HG02943 (cell line): ENCODE results near the gene CBFA2T2.

Experiments
- ATAC-seq: cut with Tn5 transposase; IDR thresholded peaks from one replicate; pipeline ENCODE4 v1.9.1; 2021; ENCODE audit warnings: mild to moderate bottlenecking, low read depth, moderate library complexity; ENCODE audit not compliant: unreplicated experiment

The CBFA2T2 gene

DNA sequence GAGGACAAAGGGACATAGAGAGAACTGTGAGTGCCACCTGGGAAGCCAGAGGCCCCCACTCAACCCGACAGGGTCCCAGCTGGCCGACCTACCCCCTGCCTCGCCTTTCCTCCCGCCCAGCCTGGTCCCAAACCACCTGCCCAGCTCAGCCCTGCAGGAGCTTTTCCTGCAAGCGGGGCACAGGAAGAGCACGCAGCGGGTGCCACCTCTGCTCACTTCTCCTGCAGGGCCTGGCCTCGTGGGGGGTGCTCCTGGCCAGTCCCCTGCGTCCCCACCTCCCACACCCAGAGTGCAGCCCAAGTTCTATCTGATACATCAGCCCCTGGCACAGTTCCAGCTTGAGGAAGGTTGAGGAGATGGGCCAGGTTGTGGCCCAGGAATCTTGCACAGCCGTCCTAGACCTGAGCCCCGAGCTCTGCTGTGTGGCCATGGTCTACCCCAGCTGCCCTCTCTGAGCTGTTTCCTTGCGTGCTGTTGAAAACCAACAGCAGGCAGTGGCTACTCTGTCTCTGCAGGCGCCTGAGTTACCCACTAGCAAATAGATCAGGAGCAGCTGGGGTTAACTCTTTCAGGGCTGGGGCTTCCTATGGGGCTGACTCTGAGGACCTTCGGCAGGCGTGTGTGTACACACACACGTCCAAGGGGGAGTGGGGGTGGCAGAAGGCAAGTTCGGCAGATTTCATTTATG is 182.7 kb downstream of the CBFA2T2 start:
- no peak for ATAC-seq

DNA sequence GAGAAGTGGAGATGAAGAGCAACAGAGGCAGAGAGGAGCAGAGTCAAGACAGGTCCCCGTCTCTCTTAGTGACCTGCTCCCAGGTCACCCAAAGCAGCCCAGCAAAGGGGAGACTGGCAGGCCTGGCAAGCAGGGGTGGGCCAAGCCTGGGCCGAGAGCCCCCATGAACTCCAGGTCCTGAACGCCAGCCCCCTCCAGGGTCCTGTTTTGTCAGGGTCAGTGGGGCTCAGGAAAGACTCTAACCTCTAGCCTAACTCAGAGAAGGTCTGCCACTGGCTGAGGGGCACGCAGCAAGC is 183.2 kb downstream of the CBFA2T2 start:
- no peak for ATAC-seq

GRCh38 chr20:33673410-33674293 is 183.8 kb downstream of the CBFA2T2 start:
- no peak for ATAC-seq

- no peak for ATAC-seq
Observed at GRCh38 chr20:33674294-33675135, 184.6 kb downstream of the CBFA2T2 start, which contains the start of gene NECAB3. NECAB3 (minus strand) TSS chr20:33674428; CDS start chr20:33674352, 76 bp downstream.

GRCh38 chr20:33675136-33675959 is 185.5 kb downstream of the CBFA2T2 start:
- ATAC-seq: no peak

DNA sequence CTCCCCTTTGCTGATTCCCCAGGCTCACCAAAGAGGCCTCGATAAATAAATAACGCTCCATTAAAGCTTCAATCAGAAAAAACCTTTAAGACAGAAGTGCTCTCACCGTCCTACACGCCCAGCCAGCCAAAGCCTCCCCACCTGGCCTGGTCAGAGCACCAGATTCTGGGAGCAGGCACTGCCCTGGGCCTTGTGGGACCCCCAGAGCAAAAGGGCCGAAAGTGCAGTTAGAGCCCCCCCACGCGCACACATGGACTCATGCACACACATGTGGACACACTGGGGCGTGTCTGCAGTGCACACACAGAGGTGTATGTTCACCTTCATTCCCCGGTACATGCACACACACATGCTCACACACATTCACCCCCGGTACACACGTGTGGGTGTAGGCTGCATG is 186.2 kb downstream of the CBFA2T2 start:
- no peak for ATAC-seq

- ATAC-seq: no peak
Observed at GRCh38 chr20:33676652-33677645, 187.1 kb downstream of the CBFA2T2 start.

DNA sequence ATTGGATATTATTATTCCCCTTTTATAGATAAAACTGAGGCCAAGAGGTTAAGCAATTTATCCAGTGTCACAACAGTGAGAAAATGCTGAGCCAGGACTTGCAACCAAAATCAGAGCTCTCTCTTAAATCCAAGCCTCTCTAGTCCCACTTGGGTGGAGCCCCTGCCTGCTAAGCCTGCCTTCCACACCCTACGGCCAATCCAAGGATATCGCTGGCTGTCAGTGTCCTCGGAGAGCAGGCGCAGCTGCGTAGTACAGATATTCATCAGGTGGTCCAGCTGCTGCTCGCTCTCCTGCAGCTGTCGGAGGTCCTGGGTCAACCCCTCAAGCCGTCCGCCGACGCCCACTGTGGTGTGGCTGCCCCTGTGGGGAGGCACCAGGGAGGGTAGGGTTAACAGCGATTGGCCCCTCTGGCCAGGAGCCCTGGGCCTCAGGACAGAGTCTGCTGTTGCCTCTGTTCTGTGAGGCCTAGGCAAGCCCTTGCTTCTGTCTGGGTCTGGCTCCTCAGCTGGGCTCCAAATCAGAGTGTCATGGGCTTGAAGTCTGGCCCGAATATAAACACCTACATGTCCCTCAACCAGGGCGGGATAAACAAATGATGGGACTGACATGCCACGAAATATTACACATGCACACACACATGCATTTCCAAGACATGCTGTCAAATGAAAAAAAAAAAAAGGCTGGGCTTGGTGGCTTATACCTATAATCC is 188.3 kb downstream of the CBFA2T2 start:
- ATAC-seq: no peak

DNA sequence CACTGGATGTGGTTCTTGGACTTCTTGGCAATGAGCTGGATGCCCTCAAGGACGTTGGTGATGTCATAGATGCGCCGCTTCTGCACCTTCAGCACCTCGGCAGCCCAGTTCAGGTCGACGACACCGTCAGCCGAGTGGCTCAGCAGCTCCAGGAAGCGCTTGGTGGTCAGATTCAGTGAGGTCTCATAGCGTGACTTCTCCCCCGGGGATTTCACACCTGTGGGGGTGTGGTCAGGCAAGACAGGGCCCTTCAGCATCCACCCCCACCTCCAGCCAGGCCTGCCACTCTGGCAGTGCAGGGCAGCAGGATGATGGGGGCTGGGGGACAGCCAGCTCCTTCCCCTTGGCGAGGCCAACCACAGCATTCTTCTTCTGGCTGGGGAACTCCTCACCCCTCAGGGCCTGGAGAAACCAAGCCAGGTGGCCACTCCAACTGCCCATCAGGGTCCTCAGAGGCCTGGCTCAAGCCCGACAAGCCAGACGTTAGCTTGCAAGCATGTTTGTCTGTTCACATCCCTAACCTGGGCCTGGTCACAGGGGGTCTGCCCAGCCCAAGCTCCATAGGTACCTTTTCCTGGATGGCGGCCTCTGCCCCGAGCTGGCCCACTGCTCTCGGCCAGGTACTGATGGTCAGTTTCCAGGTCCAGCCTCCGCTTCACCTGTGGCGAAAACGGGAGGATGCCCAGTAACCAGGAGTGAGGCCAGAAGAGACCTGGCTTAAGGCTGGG is 190.0 kb downstream of the CBFA2T2 start:
- ATAC-seq: no peak

- no peak for ATAC-seq
Observed at GRCh38 chr20:33680686-33681085, 190.8 kb downstream of the CBFA2T2 start.

DNA sequence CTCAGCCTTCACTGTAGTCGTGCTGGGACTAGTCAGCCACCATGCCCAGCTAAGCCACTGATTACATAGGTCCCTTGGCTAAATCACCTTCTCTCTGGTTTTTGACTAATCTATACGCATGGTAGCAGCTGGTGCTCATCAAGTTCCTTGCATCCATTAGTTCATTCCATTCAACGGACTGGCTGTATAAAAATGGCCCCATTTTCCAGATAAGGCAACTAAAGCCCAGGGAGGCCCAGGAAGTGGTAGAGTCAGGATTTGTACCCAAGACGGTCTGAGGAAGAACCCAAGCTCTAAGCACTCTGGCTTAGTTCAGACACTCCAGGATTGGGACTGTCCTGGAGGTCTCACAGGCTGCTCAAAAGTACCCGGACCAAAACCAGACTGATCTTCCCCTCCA is 191.4 kb downstream of the CBFA2T2 start:
- no peak for ATAC-seq

DNA sequence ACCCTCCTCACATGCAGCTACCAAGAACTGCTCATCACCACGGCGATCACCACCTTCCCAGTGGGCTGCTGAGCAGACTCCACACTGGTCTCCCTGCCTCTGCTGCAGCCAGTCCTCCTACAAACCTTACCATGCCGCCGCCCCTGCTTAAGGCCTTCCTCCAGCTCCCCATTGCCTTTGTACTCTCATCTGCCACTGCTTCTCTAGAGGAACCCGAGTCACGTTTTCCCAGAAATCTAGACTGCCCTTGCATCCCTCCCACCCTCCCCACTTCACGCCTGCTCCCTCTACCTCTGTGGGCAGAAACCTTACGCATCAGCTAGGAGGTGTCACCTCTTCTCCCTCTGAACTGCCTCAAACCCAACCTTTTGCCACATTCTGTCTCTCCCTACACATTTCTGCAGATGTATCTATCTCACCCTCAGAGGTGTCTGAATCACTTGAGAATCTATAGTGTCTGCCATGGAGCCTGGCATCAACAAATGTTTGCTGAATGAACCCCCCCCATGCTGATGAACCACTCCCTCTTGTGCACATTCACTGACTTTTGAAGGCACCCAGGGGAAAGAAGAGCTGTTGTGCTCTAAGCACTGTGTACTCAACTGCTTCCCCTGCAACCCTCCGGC is 191.9 kb downstream of the CBFA2T2 start:
- ATAC-seq: no peak

GRCh38 chr20:33684533-33685327 is 194.8 kb downstream of the CBFA2T2 start:
- no peak for ATAC-seq

DNA sequence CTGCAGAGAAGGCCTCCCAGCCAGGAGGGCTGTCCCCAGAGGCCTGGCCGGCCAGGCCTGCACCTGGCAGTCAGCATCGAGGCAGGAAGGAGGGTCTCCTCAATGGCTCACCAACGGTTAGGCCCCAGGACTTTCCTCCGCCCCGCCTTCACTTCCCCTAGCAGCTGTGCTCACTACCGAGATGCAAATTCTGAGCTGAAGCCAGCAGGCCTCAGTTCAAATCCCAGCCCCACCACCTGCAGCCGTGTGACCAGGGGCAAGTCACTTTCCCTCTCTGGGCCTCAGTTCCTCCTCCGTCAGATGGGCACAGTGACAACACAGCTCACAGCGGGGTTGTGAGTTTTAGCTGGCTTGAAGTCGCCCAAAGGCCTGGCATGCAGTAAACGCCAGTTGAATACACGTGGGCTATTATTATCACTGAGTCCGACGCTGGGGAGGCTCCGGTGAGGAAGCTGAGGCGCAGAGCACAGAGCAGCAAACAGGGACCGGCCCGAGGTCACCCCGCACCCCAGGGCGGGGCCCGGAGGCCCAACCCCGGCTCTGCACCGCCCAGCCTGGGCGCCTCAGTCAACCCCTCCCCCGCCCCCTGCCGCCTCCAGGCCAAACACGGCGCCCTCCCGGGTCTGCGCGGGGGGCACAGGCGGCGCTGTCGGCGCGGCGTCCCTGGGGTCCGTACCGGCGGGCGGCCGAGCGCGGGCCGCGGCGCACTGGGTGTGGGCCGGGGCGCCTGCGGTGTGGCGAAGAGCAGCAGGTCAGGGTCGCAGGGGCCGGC is 195.6 kb downstream of the CBFA2T2 start:
- ATAC-seq: peak; percentile 45

DNA sequence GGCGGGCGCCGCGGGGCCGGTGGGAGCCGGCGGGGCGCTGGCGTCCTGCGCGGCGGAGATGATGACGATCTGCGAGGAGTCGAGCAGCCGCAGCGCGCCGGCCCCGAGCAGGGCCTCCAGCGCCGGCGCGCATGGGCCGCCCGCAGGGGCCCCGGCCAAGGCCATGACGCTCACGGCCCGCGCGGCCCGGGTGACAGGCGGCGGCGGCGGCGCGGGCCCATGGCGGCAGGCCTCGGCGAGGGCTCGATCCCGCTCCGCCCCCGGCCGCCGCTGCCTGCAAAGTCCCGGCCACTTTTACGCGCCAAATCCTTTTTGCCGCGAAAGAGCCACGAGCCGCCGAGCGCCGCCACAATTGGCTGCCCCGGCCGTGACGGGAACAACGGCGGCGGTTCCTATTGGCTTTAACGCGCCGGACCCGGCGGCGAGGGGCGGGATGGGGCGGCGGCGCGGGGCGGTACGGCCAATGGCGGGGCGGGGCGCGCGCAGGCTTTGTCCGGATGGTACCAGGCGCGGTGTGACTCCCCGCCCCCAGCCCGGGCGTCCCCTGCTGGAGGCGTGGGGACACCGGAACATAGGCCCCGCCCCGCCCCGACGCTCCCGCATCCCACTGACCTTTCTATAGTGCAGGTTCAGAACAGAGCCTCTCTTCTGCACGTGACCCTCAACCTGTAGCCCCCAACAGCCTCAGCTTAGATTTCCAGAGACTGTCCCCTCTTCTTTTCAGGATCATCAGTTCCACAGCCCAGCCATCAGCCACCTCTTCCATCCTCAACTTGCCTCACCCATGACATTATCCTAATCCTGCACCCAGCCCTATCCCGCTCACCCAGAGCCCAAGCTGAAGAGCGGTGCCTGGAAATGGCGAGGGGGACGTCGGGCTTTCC is 196.4 kb downstream of the CBFA2T2 start, which contains the start of gene E2F1:
Gene E2F1, minus strand, starts transcription at position 286 of the 884 bp plus-strand sequence. Its CDS starts 121 bp downstream, at position 165.
- peak; percentile 71 for ATAC-seq
